ENCODE measurements around the gene TH.

TH gene

GRCh38 chr11:2171591-2172003, at the start of gene TH:
TSS of gene TH (minus strand) at chr11:2171815. CDS start at chr11:2171786, 29 bp downstream.
- DNase-seq = no peak

DNA sequence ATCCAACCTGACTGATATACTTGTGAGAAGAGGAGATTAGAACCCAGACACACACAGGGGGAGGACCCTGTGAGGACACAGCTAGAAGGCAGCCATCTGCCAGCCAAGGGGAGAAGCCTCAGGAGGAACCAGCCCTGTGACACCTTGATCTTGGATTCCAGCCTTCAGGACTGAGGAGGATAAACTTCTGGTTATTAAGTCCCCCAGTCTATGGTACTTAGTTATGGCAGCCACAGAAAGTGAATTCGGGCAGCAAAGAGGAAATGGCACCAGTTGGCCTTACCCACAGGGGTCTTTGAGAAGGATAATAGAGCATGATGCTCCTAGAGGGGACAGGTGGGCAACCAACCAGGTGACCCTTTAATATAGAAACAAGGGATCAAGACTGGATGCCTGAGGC, 49.4 kb upstream of the TH start:
- no peak for DNase-seq

- no peak for DNase-seq
Observed at GRCh38 chr11:2220173-2220771, 48.7 kb upstream of the TH start.

- DNase-seq = no peak
Observed at GRCh38 chr11:2219318-2220017, 47.9 kb upstream of the TH start.

DNA sequence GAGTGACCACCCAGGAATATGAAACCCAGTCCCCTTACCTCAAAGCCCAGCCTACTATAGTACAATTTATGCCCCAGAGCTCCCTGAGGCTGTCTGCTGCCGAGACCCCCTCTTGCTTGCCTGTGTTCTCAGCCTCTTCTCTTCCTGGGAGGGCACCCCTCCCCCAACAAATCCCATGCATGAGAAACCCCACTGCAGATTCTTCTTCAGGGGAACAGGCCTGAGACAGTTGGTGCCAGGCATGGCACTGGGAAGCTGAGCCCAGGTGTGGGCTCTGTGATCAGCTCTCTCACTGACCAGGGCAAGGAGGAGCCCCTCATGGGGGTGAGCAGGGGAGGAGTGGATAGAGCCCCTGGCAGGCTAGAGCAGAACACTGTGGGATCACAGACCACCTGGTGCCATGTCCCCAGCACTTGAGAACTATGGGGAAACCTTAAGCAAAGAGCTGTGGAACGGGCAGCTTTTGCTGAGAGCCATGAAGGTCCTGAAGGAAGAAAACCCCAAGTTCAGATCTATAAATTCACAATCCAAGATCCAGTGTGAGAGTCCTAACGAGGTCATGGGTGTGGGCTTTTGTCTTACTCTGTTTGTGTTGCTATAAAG, 46.5 kb upstream of the TH start:
- DNase-seq = no peak

DNA sequence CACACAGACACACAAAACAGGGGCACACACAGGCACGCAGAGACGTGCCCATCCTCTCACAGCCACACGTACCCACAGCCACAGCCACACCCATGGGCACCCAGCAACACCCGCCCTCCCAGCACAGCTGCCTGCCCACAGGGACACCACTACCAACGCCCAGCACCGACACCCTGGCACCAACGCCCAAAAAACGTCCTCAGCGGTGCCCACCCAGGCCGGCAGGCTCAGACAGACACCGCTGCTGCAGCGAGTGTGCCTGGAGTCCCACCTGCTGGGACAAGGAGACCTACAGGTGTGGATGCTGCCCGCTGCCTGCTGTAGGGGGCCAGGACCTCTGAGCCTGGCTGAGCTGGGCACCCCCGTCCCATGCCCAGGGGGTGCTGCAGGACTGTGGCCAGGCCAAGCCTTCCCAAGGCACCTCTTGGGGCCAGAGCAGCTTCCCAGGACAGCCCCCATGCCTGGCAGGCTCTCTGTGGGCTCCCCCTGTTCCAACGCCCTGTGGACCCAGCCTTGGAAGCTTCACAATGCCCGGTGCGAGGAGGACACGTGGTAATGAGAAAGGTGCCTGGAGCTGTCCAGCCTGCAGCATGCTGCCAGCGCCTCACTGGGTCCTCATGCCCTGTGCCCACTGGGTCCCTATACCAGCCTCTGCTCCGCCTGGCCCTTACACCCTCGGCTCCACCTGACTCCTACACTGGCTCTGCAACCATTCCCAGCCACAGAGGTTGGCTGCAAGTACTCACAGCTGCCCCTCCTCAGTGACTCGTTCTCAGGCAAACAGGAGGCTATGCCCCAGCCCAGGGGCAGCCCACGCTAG, 45.8 kb upstream of the TH start:
- DNase-seq = no peak

GRCh38 chr11:2216400-2217064, 44.9 kb upstream of the TH start:
- no peak for DNase-seq

- DNase-seq = no peak
Observed at GRCh38 chr11:2215561-2216399, 44.2 kb upstream of the TH start.

- no peak for DNase-seq
Observed at GRCh38 chr11:2215230-2215560, 43.6 kb upstream of the TH start.

GRCh38 chr11:2214527-2215229, 43.1 kb upstream of the TH start:
- no peak for DNase-seq

GRCh38 chr11:2213890-2214526, 42.4 kb upstream of the TH start:
- no peak for DNase-seq

DNA sequence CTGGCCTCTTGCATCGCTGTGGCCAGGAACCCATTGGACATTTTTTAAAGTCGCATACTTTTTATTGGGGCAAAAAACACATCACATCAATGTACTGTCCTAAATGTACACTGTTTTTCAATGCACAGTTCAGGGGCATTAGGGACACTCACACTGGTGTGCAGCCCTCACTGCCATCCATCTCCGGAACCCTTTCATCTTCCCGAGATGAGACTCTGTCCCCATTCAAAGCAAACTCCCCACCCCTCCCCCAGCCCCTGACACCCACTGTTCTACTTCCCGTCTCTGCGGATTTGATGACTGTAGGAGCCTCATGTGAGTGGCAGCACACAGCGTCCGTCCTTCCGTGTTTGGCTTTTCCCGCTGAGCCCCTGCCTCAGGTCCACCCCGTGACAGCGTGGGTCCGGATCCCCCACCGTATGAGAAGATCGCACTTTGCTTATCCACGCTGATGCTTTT, 41.8 kb upstream of the TH start:
- no peak for DNase-seq

GRCh38 chr11:2212411-2213251, 41.0 kb upstream of the TH start:
- no peak for DNase-seq

- no peak for DNase-seq
Observed at GRCh38 chr11:2211113-2211971, 39.7 kb upstream of the TH start.

- DNase-seq = no peak
Observed at GRCh38 chr11:2210366-2211112, 38.9 kb upstream of the TH start.

DNA sequence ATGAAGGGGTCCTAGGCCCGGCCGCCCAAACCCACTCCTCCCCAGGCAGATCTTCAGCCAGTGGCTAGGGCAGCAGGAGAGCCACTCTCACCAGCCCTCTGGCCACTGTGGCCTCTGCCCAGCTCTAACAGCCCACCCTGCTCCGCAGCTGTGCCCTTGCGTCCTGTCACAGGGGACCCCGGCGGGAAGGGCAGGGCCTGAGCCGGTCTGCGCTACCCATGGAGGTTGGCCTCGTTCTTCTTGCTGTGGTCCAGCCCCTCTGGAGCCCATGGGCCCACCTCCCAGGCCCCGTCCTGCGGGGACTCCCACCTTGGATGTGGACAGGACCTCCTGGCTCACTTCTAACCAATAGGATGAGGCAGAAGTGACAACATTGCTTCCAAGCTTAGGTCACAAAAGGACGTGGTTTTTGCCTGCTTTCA, 38.3 kb upstream of the TH start:
- no peak for DNase-seq

DNA sequence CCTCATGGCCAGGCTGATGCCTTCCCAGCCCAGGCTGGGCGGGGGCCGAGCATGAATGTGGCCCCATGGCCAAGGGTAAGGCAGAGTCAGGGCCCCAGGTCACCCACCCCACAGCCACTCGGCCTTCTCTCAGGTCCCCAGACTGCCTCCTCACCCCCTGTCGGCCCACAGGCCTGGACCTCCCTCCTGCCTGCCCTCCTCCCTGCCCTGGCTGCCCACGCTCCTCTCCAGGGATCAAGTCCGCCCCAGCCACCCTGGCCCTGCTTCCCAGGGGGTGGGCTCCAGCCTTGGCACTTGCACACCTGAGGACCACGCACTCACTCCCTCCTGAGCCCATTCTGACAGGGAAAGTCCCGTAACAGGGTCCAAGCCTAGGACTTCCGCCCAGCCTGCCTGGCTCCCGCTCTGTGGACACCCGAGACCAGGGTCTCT, 37.8 kb upstream of the TH start:
- no peak for DNase-seq
